HEK293T (cell line): ENCODE data around the gene DOK1.

ENCODE experiments used
- ARNT ChIP-seq: fragments of 450-650 bp; IDR thresholded peaks from 2 replicates; pipeline ENCODE4 v1.6.1; 2017; ENCODE audit warnings: mild to moderate bottlenecking
- CTBP1 ChIP-seq: fragments of 450-650 bp; IDR thresholded peaks from 2 replicates; pipeline ENCODE4 v1.6.1; 2016; ENCODE audit warnings: borderline replicate concordance
- FOXA1 ChIP-seq: fragments of 450-650 bp; IDR thresholded peaks from 2 replicates; pipeline ENCODE4 v1.6.1; 2016; ENCODE audit warnings: mild to moderate bottlenecking
- FOXK2 ChIP-seq: fragments of 450-650 bp; IDR thresholded peaks from 2 replicates; pipeline ENCODE4 v1.6.1; 2016; ENCODE audit warnings: mild to moderate bottlenecking
- FOXM1 ChIP-seq: fragments of 450-650 bp; IDR thresholded peaks from 2 replicates; pipeline ENCODE4 v1.6.1; 2017; ENCODE audit warnings: mild to moderate bottlenecking, borderline replicate concordance
- L3MBTL2 ChIP-seq: fragments of 450-650 bp; conservative IDR thresholded peaks from 2 replicates; pipeline ENCODE4 v1.6.1; 2016; ENCODE audit warnings: mild to moderate bottlenecking
- LEF1 ChIP-seq: fragments of 450-650 bp; IDR thresholded peaks from 2 replicates; pipeline ENCODE4 v1.6.1; 2017; ENCODE audit warnings: mild to moderate bottlenecking, borderline replicate concordance
- NFRKB ChIP-seq: fragments of 450-650 bp; IDR thresholded peaks from 2 replicates; pipeline ENCODE4 v1.6.1; 2016; ENCODE audit warnings: mild to moderate bottlenecking, moderate library complexity
- PKNOX1 ChIP-seq: fragments of 450-650 bp; IDR thresholded peaks from 2 replicates; pipeline ENCODE4 v1.6.1; 2016
- SP1 ChIP-seq: fragments of 450-650 bp; IDR thresholded peaks from 2 replicates; pipeline ENCODE4 v1.6.1; 2017
- SUZ12 ChIP-seq: fragments of 450-650 bp; IDR thresholded peaks from 2 replicates; pipeline ENCODE4 v1.6.1; 2016; ENCODE audit warnings: mild to moderate bottlenecking
- TARDBP ChIP-seq: fragments of 450-650 bp; IDR thresholded peaks from 2 replicates; pipeline ENCODE4 v1.6.1; 2016

- no peak for TF ChIP-seq CTBP1
- no peak for TF ChIP-seq FOXA1
- TF ChIP-seq NFRKB, result no peak
- no peak for TF ChIP-seq SUZ12
- TF ChIP-seq LEF1, result no peak
- TF ChIP-seq PKNOX1, result no peak
- TF ChIP-seq SP1, result no peak
- TF ChIP-seq TARDBP, result no peak
- TF ChIP-seq FOXM1, result no peak
- TF ChIP-seq L3MBTL2, result no peak
- no peak for TF ChIP-seq ARNT
- TF ChIP-seq FOXK2, result no peak
Observed at GRCh38 chr2:74573747-74574562, 19.4 kb downstream of the DOK1 start.
